ENCODE results near the gene CHMP1B. TPM values are rescaled to one million over a fixed set of nuclear protein-coding genes. Genes with fewer than 3 reads are reported as not detected.

The CHMP1B gene
- total and polyA plus RNA-seq, 8 donors, result 17.9 to 96.0 (median 39.5) TPM

DNA sequence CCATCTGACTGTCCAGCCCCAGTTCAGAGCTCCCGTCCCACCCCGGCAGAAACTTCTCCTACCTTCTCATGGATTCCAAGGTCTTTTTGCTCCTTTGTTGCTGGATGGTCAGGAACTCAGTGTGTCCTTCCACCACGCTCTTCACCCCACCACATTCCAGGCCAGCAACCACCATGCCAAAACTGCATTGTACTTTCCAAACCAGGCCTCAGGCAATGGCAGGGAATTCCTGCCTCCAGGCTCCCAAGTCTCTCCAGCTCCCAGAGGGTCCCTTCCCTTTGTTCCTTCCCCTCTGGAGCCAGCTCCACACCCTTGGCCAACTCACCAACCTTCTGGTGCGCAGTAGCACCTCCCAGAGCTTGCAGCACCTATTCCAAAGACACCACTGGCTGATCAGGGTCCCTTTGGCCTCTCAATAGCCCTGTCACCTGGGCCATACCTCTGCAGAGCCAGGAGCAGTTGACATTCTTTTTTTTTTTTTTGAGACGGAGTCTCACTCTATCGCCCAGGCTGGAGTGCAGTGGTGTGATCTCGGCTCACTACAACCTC, 8.1 kb downstream of the CHMP1B start:
- intact Hi-C loops (cut with DNase I; ENCODE audit: low total_unique reads), result loop anchor here (10.0 kb wide), 1 partner anchor 45 kb away; the partner anchor contains the start of gene MPPE1
- TF ChIP-seq, protein P1, sequence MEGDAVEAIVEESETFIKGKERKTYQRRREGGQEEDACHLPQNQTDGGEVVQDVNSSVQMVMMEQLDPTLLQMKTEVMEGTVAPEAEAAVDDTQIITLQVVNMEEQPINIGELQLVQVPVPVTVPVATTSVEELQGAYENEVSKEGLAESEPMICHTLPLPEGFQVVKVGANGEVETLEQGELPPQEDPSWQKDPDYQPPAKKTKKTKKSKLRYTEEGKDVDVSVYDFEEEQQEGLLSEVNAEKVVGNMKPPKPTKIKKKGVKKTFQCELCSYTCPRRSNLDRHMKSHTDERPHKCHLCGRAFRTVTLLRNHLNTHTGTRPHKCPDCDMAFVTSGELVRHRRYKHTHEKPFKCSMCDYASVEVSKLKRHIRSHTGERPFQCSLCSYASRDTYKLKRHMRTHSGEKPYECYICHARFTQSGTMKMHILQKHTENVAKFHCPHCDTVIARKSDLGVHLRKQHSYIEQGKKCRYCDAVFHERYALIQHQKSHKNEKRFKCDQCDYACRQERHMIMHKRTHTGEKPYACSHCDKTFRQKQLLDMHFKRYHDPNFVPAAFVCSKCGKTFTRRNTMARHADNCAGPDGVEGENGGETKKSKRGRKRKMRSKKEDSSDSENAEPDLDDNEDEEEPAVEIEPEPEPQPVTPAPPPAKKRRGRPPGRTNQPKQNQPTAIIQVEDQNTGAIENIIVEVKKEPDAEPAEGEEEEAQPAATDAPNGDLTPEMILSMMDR (IDR thresholded peaks at IDR 0.05), result no peak
- TF ChIP-seq EP300 (IDR thresholded peaks at IDR 0.05) (no peak), POLR2AphosphoS5 (IDR thresholded peaks at IDR 0.05) (no peak), POLR2A (IDR thresholded peaks at IDR 0.05) (no peak)
- WGBS, 5 donors, result 89 to 96% (median 93%) methylated on average over 7 of the region's 7 CpGs
- H3K36me3 ChIP-seq, result peaks cover 0 to 10% (median 8%) of the 10 kb centered on the region in 4 donors
- no peak overlapping the region for H3K4me3 ChIP-seq
- peaks cover 2 to 64% (median 15%) of the 10 kb centered on the region in 4 donors for H3K4me1 ChIP-seq
- DNase-seq, result no peak
- peak overlapping the region in 2 of 5 donors; percentile 50 to 97 for H3K27ac ChIP-seq
- no peaks in the 10 kb centered on the region for H3K27me3 ChIP-seq
- no peaks in the 10 kb centered on the region for H3K9me3 ChIP-seq

DNA sequence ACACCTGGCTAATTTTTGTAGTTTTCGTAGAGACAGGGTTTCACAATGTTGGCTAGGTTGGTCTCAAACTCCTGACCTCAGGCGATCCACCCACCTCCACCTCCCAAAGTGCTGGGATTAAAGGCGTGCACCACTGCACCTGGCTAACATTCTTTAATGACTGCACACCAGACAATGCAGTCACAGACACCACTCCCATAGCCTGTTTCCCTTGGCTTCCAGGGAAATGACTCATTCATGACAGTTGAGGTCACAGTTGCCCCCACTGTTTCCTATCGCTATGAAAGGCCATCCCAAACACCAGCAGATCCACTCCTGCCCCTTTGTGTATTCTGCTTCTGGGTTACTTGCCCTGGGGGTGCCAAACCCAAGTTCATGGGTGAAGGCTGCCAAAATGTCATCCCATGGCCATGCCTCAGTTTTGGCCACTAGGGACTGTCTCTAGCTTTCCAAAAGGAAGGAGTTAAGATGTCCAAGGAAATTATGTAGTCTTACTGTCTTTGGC, 8.7 kb downstream of the CHMP1B start:
- H3K4me1 ChIP-seq, result peaks cover 0 to 59% (median 13%) of the 10 kb centered on the region in 4 donors
- peaks cover 0 to 4% (median 2%) of the 10 kb centered on the region in 4 donors for H3K36me3 ChIP-seq
- H3K4me3 ChIP-seq, result no peak overlapping the region
- H3K27ac ChIP-seq, result peak overlapping the region in 2 of 5 donors; percentile 50 to 97
- no peaks in the 10 kb centered on the region for H3K27me3 ChIP-seq
- no peak for DNase-seq
- intact Hi-C loops (cut with DNase I; ENCODE audit: low total_unique reads), result loop anchor here (10.0 kb wide), 1 partner anchor 45 kb away; the partner anchor contains the start of gene MPPE1
- no peaks in the 10 kb centered on the region for H3K9me3 ChIP-seq
- 55 to 78% (median 66%) methylated on average over 4 of the region's 4 CpGs for WGBS, 5 donors
- TF ChIP-seq EP300 (IDR thresholded peaks at IDR 0.05) (no peak), POLR2AphosphoS5 (IDR thresholded peaks at IDR 0.05) (peak in 2 of 3 donors; percentile 13 to 51)

DNA sequence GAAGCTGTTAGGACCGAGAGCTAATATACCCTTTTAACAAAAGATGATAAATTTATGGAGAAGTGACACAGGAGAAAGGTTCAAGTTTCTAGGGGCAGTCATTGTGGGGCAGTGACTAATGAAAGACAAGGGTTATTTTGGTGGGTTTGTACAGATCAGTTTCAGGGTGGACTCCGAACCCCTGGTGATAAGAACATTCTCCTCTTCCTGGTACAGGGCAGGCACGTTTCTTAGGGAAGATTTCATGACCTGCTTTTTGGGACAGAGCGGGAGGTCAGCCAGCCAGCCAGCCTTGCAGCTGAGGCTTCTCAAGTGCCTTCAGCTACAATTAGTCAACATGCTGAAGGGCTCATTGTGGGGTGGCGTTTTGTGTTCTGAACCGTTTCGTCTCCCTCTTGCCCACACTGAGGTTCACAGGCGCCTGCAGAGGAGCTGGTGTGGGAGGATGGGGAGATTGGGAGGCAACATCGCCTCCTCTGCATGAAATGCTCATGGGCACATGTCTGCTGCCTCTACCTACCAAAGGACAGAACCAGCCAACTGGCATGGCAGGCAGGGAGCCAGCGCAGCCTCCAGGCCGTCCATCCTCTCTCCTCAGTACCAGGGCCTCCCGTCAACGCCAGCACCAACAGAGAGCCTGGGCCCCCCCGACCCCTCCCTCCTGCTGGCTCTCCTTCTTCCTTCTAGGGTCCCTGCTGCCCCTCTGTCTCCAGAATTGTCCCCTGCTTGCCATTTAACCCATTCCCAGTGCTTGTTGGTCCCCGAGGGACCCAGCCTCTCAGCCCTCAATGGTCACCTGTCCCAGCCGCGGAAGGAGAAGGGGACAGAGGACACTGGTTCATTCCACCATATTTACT, 9.6 kb downstream of the CHMP1B start:
- H3K4me1 ChIP-seq, result peaks cover 0 to 51% (median 10%) of the 10 kb centered on the region in 4 donors
- no peaks in the 10 kb centered on the region for H3K36me3 ChIP-seq
- H3K27ac ChIP-seq, result peak overlapping the region in 1 of 5 donors; percentile 76
- H3K4me3 ChIP-seq, result no peak overlapping the region
- DNase-seq, result no peak
- TF ChIP-seq, protein P1 (IDR thresholded peaks at IDR 0.05), result no peak
- TF ChIP-seq POLR2AphosphoS5 (IDR thresholded peaks at IDR 0.05) (no peak), POLR2A (IDR thresholded peaks at IDR 0.05) (no peak), EP300 (IDR thresholded peaks at IDR 0.05) (no peak)
- H3K9me3 ChIP-seq, result no peaks in the 10 kb centered on the region
- intact Hi-C loops (cut with DNase I; ENCODE audit: low total_unique reads), result no loop called here
- 82 to 86% (median 86%) methylated on average over 17 of the region's 17 CpGs for WGBS, 5 donors
- no peaks in the 10 kb centered on the region for H3K27me3 ChIP-seq

DNA sequence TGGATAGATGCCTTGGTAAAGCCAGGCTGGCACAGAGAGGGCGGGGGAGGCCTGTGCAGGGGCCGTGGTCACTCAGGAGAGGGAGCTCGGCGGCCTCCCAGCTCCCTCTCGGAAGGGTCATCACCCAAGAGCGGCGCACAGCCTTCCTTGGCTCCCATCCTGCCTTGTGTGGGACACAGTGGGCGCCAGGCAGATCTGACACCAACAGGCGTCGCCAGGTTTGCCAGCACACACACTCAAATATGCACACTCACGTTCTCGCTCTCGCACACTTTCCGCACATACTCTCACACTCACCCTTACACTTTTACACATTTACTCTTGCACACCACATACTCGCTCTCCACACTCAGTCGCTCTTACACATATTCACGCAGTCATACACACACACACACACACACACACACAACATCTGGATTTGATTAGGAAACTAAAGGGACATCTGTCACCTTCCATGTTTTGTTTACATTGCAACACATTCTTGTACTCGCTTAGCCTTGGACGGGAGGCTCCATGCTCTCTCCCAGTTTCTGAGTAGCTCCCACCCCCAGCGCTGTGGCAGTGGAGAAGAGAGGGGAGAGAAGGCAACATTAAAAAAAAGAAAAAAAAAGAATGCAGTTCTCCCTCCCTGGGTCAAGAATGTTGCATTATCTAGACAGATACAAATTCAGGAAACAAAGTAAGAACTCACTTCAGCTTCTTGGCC, 10.5 kb downstream of the CHMP1B start:
- Histone ChIP-seq H3K36me3 (no peaks in the 10 kb centered on the region), H3K27me3 (no peaks in the 10 kb centered on the region), H3K27ac (peak overlapping the region in 3 of 5 donors; percentile 49 to 76 (median 53)), H3K4me1 (peaks cover 0 to 42% (median 5%) of the 10 kb centered on the region in 4 donors), H3K9me3 (no peaks in the 10 kb centered on the region), H3K4me3 (no peak overlapping the region)
- WGBS, 5 donors, result 80 to 85% (median 85%) methylated on average over 20 of the region's 20 CpGs
- DNase-seq, result no peak
- TF ChIP-seq POLR2AphosphoS5 (IDR thresholded peaks at IDR 0.05), result no peak
- TF ChIP-seq EP300 (IDR thresholded peaks at IDR 0.05), result no peak
- TF ChIP-seq, protein P1 (IDR thresholded peaks at IDR 0.05), result no peak
- TF ChIP-seq POLR2A (IDR thresholded peaks at IDR 0.05), result no peak
- intact Hi-C loops (cut with DNase I; ENCODE audit: low total_unique reads), result no loop called here
